ENCODE measurements around the gene DNAAF9.

Gene DNAAF9

DNA sequence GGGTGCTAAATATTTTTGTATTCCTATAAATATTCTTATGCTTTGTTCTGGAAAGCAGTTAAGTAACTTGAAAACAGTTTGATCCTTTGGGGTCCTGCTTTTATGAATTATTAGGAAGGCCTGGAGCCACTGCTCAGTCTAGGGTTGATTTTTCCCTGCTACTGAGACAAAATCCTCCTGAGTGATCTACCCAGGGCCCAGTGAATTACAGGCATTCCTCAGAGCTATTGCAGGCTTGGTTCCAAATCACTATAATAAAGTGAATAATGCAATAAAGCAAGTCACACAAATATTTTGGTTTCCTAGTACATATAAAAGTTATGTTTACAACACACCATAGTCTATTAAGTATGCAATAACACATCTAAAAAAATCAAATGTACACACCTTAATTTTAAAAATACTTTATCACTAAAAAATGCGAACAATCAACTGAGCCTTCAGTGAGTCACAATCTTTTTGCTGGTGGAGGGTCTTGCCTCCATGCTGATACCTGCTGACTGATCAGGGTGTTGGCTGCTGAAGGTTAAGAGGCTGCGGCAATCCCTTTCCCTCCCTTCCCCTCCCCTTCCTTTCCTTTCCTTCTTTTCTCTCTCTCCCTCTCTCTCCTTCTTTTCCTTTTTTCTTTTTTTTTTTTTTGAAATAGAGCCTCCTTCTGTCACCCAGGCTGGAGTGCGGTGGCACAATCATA is 43.0 kb downstream of the DNAAF9 start:
- DNase-seq, result no peak

- no peak for DNase-seq
Observed at GRCh38 chr20:3360752-3361151, 46.7 kb downstream of the DNAAF9 start.

- DNase-seq, result no peak
Observed at GRCh38 chr20:3358676-3359340, 48.7 kb downstream of the DNAAF9 start.
